Erythroblast (primary cell): ENCODE results near the gene MAGI1.

ENCODE experiments used
- DNase-seq, 2 experiments: peaks; one replicate each; lab custom pipeline; 2025; lab: John Stamatoyannopoulos, UW
- GATA1 ChIP-seq: IDR thresholded peaks from 2 replicates; pipeline ENCODE4 v1.6.1; 2011; ENCODE audit warnings: low read depth, mild to moderate bottlenecking, control low read depth, low read length, moderate library complexity
- POLR2A ChIP-seq: IDR thresholded peaks from 2 replicates; pipeline ENCODE4 v1.6.1; 2011; ENCODE audit warnings: mild to moderate bottlenecking, low read length

MAGI1 gene

DNA sequence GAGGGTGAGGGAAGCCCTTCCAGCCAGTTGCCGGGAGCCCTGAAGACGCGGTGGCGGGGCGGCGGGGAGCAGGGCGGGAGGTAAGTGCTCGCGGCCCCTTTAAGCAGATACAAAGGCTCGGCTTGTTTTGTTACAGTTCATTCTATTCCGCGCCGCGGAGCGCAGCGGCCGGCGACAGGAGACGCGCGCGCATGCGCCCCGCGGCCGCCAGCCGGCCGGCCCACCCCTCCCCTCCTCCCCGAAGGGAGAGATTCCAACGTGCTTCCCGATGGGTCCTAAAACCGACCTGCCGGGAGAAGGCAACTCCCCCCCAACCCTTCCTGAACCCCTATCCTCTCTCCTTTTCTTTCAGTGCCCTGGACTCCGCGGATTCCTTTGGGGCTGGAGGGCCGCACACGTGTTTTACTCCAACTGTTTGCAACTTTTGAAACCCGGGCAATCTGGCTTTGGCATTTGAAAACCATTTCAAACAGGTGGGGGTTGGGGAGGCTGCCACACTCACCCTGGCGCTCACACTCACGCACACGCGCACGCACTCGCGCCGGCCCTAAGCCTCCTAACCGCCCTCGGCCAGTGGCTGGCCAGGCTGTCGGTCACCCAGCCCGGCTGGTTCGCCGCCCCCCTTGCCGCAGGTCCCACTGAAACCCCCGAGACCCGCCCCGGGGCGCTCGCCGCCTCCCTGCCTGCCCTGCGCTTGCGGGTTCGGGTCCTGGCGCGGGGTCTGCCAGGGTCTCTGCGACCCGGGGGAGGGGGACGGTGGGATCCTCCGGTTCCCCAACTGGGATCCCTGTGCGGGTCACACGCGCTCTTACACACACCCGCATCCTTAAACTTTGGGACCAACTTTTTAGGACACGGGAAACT lies at the start of gene MAGI1:
TSS of gene MAGI1 (minus strand) at position 193 of the 864 bp plus-strand sequence. CDS start 610 bp downstream, outside the sequence.
- TF ChIP-seq POLR2A = no peak
- no peak for TF ChIP-seq GATA1
- peak; percentile 70 to 77 for DNase-seq

DNA sequence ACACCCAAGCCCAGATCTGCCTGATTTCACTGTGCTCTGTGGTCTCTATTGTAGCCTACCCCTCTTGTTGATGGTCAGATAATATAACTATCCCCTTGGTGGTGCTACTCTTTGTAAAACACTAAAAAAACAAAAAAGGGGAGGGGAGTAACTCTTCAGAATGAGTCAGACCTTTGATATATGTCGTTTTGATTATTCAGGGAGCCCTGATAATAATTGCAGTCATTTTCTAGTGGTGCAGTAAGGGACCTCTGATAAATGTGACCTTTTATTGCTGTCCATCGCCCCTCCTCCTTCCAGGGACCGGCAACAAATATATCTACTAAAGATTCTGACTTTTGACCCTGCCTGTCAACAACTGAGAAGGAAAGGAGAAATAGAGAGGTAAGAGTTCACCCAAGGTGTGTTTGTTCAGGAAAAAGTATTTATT lies 45.1 kb upstream of the MAGI1 start:
- no peak for DNase-seq
- TF ChIP-seq GATA1 (no peak), POLR2A (no peak)

DNA sequence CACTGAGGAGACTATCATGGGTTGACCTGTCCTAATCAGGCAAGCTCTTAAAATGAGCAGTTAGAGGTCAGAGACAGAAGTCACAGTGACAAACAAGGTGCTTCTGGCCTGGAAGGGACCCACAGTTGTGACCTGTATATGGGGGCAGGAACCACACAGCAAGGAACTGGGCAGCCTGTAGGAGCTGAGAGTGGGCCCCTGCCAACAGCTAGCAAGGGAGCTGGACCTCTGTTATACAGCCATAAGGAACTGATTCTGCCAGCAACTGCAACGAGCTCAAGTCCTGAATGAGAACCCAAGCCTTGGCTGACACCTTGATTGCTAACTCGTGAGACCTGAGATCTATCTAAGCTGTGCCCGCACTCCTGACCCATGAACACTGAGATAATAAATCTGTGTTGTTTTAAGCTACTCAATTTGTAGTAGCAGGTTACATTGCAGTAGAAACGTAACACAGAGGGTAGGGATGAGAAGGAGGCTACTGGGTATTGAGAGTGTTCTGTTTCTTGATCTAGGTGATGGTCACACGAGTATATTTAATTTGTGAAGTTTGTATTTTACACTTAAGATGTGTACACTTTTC lies 44.5 kb upstream of the MAGI1 start:
- TF ChIP-seq POLR2A (no peak), GATA1 (no peak)
- DNase-seq = no peak

- TF ChIP-seq GATA1 (no peak), POLR2A (no peak)
- DNase-seq = no peak
These were observed 44.0 kb upstream of the MAGI1 start for GRCh38 chr3:66082679-66083078.

DNA sequence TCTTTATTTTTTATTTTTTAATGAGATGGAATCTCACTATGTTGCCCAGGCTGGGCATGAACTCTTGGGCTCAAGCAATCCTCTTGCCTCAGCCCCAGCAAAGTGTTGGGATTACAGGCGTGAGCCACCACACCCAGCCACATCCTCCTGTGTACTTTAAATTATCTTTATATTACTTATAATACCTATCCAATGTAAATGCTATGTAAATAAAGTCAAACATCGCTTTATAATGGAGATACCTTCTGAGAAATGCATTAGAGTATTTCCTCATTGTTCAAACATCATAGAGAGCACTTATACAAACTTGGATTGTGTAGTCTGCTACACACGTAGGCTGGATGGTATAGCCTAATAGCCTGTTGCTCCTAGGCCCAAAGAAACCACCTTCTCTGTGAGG lies 41.4 kb upstream of the MAGI1 start:
- TF ChIP-seq GATA1 (no peak), POLR2A (no peak)
- DNase-seq = no peak

DNA sequence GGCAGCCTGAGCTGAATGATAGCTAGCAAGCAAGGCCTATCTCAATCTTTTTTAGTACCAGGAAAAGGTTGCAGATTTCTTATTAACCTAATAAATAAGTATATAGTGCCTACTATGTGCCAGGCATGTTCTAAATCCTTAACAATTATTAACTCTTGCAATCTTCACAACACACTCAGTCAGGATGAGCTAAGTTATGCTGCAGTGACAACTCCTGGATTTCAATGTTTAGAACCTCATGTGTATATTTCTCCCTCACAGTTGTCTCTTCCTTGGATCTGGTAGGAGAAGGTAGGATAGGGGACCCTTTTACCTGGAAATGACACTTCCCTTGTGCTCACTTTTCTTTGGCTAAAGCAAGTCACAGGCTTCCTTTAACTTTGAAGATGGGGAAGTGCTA lies 39.3 kb upstream of the MAGI1 start:
- no peak for DNase-seq
- no peak for TF ChIP-seq GATA1
- TF ChIP-seq POLR2A = no peak

DNA sequence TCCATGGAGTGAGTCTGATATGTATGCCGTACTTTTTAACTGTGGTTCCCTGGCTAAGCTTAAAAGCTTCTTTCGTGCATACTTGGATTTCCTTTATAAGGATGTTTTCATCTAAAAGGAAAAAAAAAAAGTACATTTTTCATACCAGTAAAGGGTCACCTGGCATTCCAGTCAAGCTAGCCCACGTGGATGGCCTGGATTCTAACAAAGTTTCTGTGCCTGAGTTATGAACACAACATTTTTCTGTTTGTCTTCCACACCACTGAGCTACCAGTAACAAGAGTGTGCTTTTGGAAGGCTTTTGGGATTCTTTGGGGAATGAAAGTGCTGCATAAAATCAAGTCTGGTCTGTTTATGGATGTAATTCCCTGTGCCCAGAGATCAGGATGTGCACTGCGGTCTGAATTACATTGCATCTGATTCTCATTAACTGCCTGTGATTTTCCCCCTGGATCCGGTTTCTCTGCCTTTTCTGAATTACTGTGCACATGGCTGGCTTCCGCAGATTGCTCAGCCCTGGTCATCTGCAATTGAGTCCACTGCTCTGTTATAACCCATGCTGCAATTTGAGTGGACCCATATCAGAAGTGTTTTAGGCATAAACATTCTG lies 38.2 kb upstream of the MAGI1 start:
- no peak for TF ChIP-seq GATA1
- TF ChIP-seq POLR2A = no peak
- DNase-seq = no peak

DNA sequence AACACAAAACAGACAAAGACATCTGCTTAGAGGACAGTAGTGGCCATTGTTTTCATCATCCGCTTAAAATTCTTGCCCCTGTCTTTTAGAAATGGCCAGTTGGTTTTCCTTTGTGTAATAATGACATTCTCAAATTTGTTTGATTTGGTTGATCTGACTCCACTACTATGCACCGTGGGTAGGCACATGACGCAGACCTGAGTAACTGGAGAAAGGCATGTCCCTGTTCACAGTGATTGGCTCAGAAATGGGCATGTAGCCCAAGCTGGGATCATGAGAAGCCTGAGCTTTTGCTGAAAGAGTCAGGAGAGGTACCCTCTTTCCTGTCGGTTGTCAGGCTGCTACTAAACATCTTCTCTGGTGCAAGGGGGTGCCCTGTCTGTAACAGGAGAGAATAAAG lies 36.6 kb upstream of the MAGI1 start:
- TF ChIP-seq GATA1 = no peak
- TF ChIP-seq POLR2A = no peak
- DNase-seq = no peak

DNA sequence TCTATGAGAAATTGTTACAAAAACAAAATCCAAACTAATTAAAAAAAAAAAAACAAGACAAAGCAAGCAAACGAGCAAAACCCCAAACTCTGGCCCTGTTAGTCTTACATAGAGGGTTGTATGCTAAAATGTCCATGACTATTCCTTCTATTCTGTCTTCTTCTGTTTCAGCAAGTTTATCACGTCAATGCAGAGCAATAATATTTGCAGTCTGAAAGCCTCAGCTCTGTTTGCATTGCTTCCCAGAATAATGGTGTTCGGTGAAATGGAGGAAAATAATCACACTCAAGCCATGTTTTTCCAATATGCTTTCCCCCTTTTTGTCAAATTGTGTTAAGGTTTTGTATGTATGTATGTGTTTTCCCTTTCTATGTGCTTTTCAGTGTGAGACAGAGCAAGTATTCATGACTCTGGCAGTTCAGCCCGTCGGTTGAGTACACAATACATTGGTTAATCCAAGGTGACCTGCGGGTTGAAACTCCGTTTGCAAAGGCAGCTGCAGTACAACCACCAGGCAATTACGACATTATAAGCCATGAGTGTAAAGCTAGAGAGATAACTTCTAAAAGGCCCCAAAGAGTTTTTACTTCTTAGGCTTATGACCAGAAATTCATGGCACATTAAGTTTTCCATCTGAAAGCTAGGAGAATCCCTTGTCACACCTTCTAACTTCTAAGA lies 34.9 kb upstream of the MAGI1 start:
- no peak for TF ChIP-seq POLR2A
- TF ChIP-seq GATA1 = no peak
- no peak for DNase-seq

DNA sequence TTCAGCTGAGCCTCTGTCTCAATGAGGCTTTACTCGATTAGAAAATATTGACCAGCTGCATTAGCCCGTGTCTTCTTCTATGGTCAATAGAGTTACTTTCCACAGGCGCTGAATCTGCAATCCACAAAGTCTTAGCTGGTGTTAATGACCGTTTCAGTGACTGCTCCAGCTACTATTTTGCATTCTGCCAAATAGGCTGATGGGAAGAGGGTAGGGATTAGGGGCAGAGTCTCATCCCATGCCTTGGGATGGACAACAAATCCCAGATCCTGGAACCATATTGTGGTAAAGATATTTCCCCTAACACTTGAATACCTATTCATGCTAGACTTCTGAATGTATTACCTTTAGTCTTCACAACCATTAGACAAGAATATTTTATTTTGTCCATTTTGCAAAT lies 29.5 kb upstream of the MAGI1 start:
- TF ChIP-seq GATA1 = no peak
- no peak for TF ChIP-seq POLR2A
- DNase-seq = no peak

- DNase-seq = no peak
- TF ChIP-seq POLR2A = no peak
- no peak for TF ChIP-seq GATA1
These were observed 28.4 kb upstream of the MAGI1 start for GRCh38 chr3:66066963-66067617.

DNA sequence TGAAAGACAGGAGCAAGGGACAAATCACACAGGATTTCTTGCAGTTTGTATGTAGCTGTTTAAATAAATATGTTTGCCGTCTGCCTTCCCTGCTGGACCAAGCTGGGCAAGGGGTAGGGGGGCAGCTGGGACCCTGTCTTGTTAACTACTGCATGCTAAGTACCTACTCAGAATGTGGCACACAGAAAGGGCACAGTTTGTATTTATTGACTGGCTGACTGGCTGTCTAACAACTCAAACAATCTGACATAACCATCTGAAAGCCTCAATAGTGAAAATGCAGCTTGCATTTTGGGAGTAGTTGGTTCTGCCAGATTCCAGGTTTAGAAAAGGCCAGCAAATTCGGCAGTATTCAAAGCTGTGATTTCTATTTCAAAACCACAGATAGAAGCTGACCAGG lies 16.6 kb upstream of the MAGI1 start:
- no peak for TF ChIP-seq POLR2A
- no peak for TF ChIP-seq GATA1
- no peak for DNase-seq

GRCh38 chr3:66053550-66054094 lies 14.9 kb upstream of the MAGI1 start:
- TF ChIP-seq POLR2A (no peak), GATA1 (no peak)
- no peak for DNase-seq
